ENCODE results near the gene ELMO1. TPM values are rescaled to one million over a fixed set of nuclear protein-coding genes. Genes with fewer than 3 reads are reported as not detected.

The ELMO1 gene
- total and polyA plus RNA-seq, 10 of the 15 experiments (the other 5 are each of a cell fraction or from before 2014, with no cell fraction given) = 22.6 to 85.9 (median 56.6) TPM

GRCh38 chr7:36900988-36901710, 547.5 kb downstream of the ELMO1 start:
- H2AFZ ChIP-seq (ENCODE audit: control insufficient read depth, low read depth, low read length) = no peak overlapping the region
- TF ChIP-seq MEF2A (IDR thresholded peaks at IDR 0.05; ENCODE audit: insufficient read depth, low read depth, low read length) = no peak
- TF ChIP-seq, protein P1, sequence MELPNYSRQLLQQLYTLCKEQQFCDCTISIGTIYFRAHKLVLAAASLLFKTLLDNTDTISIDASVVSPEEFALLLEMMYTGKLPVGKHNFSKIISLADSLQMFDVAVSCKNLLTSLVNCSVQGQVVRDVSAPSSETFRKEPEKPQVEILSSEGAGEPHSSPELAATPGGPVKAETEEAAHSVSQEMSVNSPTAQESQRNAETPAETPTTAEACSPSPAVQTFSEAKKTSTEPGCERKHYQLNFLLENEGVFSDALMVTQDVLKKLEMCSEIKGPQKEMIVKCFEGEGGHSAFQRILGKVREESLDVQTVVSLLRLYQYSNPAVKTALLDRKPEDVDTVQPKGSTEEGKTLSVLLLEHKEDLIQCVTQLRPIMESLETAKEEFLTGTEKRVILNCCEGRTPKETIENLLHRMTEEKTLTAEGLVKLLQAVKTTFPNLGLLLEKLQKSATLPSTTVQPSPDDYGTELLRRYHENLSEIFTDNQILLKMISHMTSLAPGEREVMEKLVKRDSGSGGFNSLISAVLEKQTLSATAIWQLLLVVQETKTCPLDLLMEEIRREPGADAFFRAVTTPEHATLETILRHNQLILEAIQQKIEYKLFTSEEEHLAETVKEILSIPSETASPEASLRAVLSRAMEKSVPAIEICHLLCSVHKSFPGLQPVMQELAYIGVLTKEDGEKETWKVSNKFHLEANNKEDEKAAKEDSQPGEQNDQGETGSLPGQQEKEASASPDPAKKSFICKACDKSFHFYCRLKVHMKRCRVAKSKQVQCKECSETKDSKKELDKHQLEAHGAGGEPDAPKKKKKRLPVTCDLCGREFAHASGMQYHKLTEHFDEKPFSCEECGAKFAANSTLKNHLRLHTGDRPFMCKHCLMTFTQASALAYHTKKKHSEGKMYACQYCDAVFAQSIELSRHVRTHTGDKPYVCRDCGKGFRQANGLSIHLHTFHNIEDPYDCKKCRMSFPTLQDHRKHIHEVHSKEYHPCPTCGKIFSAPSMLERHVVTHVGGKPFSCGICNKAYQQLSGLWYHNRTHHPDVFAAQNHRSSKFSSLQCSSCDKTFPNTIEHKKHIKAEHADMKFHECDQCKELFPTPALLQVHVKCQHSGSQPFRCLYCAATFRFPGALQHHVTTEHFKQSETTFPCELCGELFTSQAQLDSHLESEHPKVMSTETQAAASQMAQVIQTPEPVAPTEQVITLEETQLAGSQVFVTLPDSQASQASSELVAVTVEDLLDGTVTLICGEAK (IDR thresholded peaks at IDR 0.05; ENCODE audit: borderline replicate concordance) = peak; percentile 63
- CTCF ChIA-PET = no interaction called here
- no peaks in the 10 kb centered on the region for H3K4me1 ChIP-seq (ENCODE audit: control insufficient read depth, insufficient read depth, low read length)
- H3K4me3 ChIP-seq = no peak overlapping the region
- no peak overlapping the region for H3K27ac ChIP-seq (ENCODE audit: control insufficient read depth, insufficient read depth)
- H3K36me3 ChIP-seq (ENCODE audit: control insufficient read depth in 2 of 2, insufficient read depth in 2 of 2, low read length in 1 of 2) = peaks cover 0 to 14% of the 10 kb centered on the region in 2 experiments; a peak in 3 of 4 replicates
- no peaks in the 10 kb centered on the region for H3K27me3 ChIP-seq (replicated peaks in 1 of 2; ENCODE audit: control insufficient read depth in 2 of 2, insufficient read depth in 2 of 2, low read length in 1 of 2)
- in situ Hi-C loops (cut with MboI) = no loop called here
- no peaks in the 10 kb centered on the region for H4K20me1 ChIP-seq (ENCODE audit: control insufficient read depth, insufficient read depth)
- intact Hi-C loops (cut with micrococcal nuclease; ENCODE audit: unreplicated experiment) = no loop called here
- FAIRE-seq (no peak), ATAC-seq (no peak), DNase-seq (ENCODE audit: low read depth, low spot score) (no peak)
- WGBS (ENCODE audit: insufficient coverage, insufficient replicate concordance, low lambda C conversion rate, missing lambda C conversion rate) = 81% methylated on average over 4 of the region's 4 CpGs
- H3K9me3 ChIP-seq (replicated peaks; ENCODE audit: control insufficient read depth, insufficient read depth, low read length) = no peaks in the 10 kb centered on the region
- RAD21 ChIA-PET (ENCODE audit: unreplicated experiment) = no interaction called here
- H3K79me2 ChIP-seq (ENCODE audit: control insufficient read depth, insufficient read depth, low read length) = no peaks in the 10 kb centered on the region
- SMC1A ChIA-PET (ENCODE audit: uncharacterized antibody, unreplicated experiment) = no interaction called here
- no peak overlapping the region for H3K4me2 ChIP-seq (ENCODE audit: control insufficient read depth, insufficient read depth)
- no TSS peak for BruUV-seq (replicated peaks)
- POLR2A ChIA-PET = no interaction called here
- no peak overlapping the region for H3K9ac ChIP-seq (ENCODE audit: control insufficient read depth, insufficient read depth, low read length)

All from GM12878 (cell line).